Measurements from ENCODE around the gene GNAI2.
"Not testable (repeated sequence)": the region's sequence is repeated elsewhere in the genome, so short reads cannot be mapped to it uniquely, and the experiment has no call there.

The GNAI2 gene

DNA sequence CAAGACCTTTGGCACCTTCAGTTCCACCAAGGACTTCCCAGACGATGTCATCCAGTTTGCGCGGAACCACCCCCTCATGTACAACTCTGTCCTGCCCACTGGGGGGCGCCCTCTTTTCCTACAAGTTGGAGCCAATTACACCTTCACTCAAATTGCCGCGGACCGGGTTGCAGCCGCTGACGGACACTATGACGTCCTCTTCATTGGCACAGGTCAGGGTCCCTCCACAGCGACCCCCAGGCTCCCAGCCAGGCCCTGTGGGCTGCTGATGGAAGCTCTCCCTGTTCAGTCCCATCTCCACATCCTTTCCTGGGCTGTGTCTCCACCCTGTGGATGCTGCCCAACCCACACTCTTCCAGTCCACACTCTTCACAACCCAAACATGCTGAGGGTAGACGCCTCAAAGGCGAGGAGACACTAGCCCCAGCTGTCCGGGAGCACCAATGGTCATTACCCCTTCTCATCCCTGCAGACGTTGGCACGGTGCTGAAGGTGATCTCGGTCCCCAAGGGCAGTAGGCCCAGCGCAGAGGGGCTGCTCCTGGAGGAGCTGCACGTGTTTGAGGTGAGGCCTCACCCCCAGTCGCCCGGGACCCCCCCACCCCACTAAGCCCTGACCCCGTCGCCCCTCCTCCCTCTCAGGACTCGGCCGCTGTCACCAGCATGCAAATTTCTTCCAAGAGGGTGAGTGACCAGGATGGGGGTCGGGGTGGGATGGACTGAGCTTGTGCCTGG lies 38.5 kb downstream of the GNAI2 start:
- peaks cover 0 to 68% (median 36%) of the 10 kb centered on the region in 11 experiments; a peak in 14 of 22 replicates for H4K20me1 ChIP-seq
- H3K9me3 ChIP-seq (replicated peaks in 1 of 11): no peaks in the 10 kb centered on the region
- no peaks in the 10 kb centered on the region for H3K36me3 ChIP-seq
- H3K4me2 ChIP-seq: peak overlapping the region in 8 of 11 experiments; percentile 23 to 82 (median 58); a peak in 11 of 22 replicates
- H3K27ac ChIP-seq: no peak overlapping the region
- peaks cover 65 to 71% (median 68%) of the 10 kb centered on the region in 11 experiments for H3K27me3 ChIP-seq
- peaks cover 8 to 45% (median 31%) of the 10 kb centered on the region in 10 experiments; a peak in 18 of 20 replicates for H3K4me1 ChIP-seq
- no peak for TF ChIP-seq Cebpa-rat (IDR thresholded peaks at IDR 0.05)
- H3K4me3 ChIP-seq: peak overlapping the region in 1 of 10 experiments; percentile 48; a peak in 2 of 20 replicates
- H3K9ac ChIP-seq: no peak overlapping the region

DNA sequence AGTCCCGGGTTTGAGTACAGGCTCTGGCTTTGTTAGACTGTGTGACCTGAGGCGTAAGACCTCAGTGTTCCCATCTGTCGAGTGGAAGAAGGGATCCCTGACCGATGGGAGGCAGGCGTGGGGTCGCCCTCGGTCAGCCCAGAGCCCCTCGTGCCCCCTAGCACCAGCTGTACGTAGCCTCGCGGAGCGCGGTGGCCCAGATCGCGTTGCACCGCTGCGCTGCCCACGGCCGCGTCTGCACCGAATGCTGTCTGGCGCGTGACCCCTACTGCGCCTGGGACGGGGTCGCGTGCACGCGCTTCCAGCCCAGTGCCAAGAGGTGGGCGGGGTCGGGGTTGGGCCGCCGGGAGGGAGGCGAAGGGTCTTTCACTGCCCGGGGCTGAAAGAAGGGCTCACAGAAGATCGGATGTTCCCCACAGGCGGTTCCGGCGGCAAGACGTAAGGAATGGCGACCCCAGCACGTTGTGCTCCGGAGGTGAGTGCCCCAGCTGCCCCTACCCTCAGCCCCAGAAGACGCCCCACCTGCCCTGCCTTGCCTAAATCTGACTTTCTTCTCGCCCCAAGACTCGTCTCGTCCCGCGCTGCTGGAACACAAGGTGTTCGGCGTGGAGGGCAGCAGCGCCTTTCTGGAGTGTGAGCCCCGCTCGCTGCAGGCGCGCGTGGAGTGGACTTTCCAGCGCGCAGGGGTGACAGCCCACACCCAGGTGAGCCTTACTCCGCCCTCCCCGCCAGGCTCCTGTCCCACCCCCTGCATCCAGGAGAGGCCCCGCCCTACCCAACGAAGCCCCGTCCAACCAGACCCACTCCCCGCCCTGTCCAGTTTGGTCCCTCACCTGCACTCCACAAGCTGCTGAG lies 39.4 kb downstream of the GNAI2 start:
- H3K4me2 ChIP-seq: peak overlapping the region; percentile 26 to 65 (median 48); a peak in 19 of 22 replicates
- H4K20me1 ChIP-seq: peaks cover 0 to 62% (median 36%) of the 10 kb centered on the region in 11 experiments; a peak in 14 of 22 replicates
- H3K27me3 ChIP-seq: peaks cover 65 to 72% (median 68%) of the 10 kb centered on the region in 11 experiments
- no peak overlapping the region for H3K27ac ChIP-seq
- H3K36me3 ChIP-seq: no peaks in the 10 kb centered on the region
- H3K9me3 ChIP-seq (replicated peaks in 1 of 11): no peaks in the 10 kb centered on the region
- peaks cover 7 to 39% (median 28%) of the 10 kb centered on the region in 10 experiments; a peak in 17 of 20 replicates for H3K4me1 ChIP-seq
- H3K4me3 ChIP-seq: peak overlapping the region in 6 of 10 experiments; percentile 19 to 48 (median 26); a peak in 8 of 20 replicates
- H3K9ac ChIP-seq: 0 out of 22 replicates have a peak overlapping the region, but pooled peaks of 1 of the 11 experiments have one; percentile 7
- TF ChIP-seq Cebpa-rat (IDR thresholded peaks at IDR 0.05): no peak

DNA sequence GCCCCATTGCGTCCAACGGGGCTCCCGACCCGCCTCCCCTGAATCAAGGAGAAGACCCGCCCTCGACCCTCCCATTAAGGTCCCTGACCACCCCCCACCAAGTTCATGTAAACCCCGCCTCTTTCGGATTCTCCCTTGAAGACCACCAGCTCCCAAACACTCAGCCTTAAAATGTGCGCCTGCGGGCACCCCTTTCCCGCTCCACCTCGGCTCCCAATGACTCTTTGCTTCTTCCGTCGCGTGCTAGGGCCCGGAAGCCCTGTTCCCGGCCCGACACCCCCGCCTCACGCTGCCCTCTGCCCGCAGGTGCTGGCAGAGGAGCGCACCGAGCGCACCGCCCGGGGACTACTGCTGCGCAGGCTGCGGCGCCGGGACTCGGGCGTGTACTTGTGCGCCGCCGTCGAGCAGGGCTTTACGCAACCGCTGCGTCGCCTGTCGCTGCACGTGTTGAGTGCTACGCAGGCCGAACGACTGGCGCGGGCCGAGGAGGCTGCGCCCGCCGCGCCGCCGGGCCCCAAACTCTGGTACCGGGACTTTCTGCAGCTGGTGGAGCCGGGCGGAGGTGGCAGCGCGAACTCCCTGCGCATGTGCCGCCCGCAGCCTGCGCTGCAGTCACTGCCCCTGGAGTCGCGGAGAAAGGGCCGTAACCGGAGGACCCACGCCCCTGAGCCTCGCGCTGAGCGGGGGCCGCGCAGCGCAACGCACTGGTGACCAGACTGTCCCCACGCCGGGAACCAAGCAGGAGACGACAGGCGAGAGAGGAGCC lies 40.2 kb downstream of the GNAI2 start:
- H3K4me1 ChIP-seq: peaks cover 7 to 38% (median 28%) of the 10 kb centered on the region in 10 experiments; a peak in 18 of 20 replicates
- H3K27ac ChIP-seq: no peak overlapping the region
- peaks cover 0 to 62% (median 36%) of the 10 kb centered on the region in 11 experiments; a peak in 14 of 22 replicates for H4K20me1 ChIP-seq
- no peak for TF ChIP-seq Cebpa-rat (IDR thresholded peaks at IDR 0.05)
- H3K4me2 ChIP-seq: peak overlapping the region in 10 of 11 experiments; percentile 4 to 55 (median 48); a peak in 19 of 22 replicates
- no peaks in the 10 kb centered on the region for H3K9me3 ChIP-seq (replicated peaks in 1 of 11)
- H3K27me3 ChIP-seq: peaks cover 65 to 72% (median 68%) of the 10 kb centered on the region in 11 experiments
- H3K36me3 ChIP-seq: no peaks in the 10 kb centered on the region
- H3K4me3 ChIP-seq: peak overlapping the region in 5 of 10 experiments; percentile 13 to 31 (median 19); a peak in 5 of 20 replicates
- H3K9ac ChIP-seq: no peak overlapping the region

DNA sequence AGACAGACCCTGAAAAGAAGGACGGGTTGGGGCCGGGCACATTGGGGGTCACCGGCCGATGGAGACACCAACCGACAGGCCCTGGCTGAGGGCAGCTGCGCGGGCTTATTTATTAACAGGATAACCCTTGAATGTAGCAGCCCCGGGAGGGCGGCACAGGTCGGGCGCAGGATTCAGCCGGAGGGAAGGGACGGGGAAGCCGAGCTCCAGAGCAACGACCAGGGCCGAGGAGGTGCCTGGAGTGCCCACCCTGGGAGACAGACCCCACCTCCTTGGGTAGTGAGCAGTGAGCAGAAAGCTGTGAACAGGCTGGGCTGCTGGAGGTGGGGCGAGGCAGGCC lies 40.7 kb downstream of the GNAI2 start:
- peak overlapping the region in 2 of 11 experiments; percentile 27 to 46; a peak in 1 of 22 replicates for H3K4me2 ChIP-seq
- TF ChIP-seq Cebpa-rat (IDR thresholded peaks at IDR 0.05): no peak
- no peaks in the 10 kb centered on the region for H3K9me3 ChIP-seq (replicated peaks in 1 of 11)
- no peaks in the 10 kb centered on the region for H3K36me3 ChIP-seq
- peaks cover 0 to 62% (median 36%) of the 10 kb centered on the region in 11 experiments; a peak in 14 of 22 replicates for H4K20me1 ChIP-seq
- peaks cover 65 to 72% (median 68%) of the 10 kb centered on the region in 11 experiments for H3K27me3 ChIP-seq
- no peak overlapping the region for H3K9ac ChIP-seq
- H3K4me3 ChIP-seq: no peak overlapping the region
- H3K4me1 ChIP-seq: peaks cover 7 to 38% (median 28%) of the 10 kb centered on the region in 10 experiments; a peak in 18 of 20 replicates
- no peak overlapping the region for H3K27ac ChIP-seq

DNA sequence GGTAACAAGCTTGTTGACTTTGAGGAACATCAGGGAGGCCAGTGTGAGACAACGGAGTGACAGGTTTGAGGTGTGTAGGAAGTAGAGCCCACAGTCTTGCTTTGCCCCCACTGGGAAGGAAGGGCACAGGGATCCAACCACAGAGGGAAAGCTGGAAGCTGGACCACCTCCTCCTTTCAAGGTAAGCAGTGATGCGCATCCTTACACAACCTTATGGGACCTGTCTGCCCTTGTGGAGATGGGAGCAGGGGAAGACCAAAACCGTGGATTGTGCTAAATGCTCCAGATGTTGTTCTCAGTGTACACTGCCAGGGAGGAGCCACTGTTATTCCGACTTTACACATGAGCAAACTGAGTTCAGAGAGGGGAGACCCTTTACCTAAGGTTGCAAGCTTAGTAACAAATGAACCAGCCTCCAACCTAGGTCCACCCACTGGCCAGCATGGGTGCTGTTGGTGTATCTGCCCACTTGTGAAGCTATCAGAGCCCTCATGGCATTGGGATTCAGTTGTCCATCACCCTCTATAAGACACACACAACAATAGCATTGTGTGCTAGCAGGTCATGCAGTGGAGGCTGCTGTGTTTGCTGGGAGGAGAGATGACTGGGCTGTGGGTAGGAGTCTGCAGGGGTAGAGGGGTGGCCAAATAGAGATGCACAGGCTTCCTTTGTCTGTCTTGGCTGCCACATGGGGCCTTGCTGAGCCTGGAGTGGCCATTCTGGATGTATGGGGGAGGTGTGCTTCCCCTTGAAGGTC lies 42.3 kb downstream of the GNAI2 start:
- Histone ChIP-seq H3K27ac (no peak overlapping the region), H4K20me1 (peaks cover 0 to 60% (median 36%) of the 10 kb centered on the region in 11 experiments; a peak in 14 of 22 replicates), H3K9ac (no peak overlapping the region), H3K27me3 (peaks cover 59 to 66% (median 63%) of the 10 kb centered on the region in 11 experiments), H3K36me3 (no peaks in the 10 kb centered on the region), H3K4me3 (no peak overlapping the region), H3K4me1 (peaks cover 7 to 34% (median 22%) of the 10 kb centered on the region in 10 experiments; a peak in 18 of 20 replicates), H3K4me2 (no peak overlapping the region), H3K9me3 (replicated peaks in 1 of 11) (no peaks in the 10 kb centered on the region)
- TF ChIP-seq Cebpa-rat (IDR thresholded peaks at IDR 0.05): no peak

DNA sequence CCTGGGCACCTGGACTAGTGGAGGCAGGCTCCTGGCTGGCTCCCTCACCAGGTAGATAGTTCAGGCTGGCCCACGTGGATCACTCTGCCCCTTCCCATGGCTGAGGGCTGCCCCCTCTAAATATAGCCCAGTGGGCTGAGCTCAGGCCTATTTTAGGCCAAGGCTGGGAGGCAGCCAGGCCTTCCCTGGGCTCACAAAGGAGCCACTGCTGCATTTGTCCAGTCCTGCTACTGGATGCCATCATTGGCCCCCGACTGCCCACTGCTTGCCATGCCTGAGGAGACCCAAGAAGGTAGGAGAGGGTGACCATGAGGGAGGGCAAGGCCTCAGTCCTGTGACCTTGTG lies 42.8 kb downstream of the GNAI2 start, which contains the start of gene LSMEM2:
Gene LSMEM2, plus strand, starts transcription at position 208 of the 345 bp plus-strand sequence. Its CDS starts 27 bp downstream, at position 235.
- Histone ChIP-seq H3K4me3 (no peak within 1 kb of the TSS), H3K4me2 (no peak within 1 kb of the TSS), H3K27me3 (peaks cover 54 to 60% (median 58%) of the 10 kb centered on the region in 11 experiments), H3K4me1 (peaks cover 7 to 29% (median 17%) of the 10 kb centered on the region in 10 experiments; a peak in 18 of 20 replicates), H4K20me1 (peaks cover 0 to 55% (median 31%) of the 10 kb centered on the region in 11 experiments; a peak in 14 of 22 replicates), H3K27ac (no peak within 1 kb of the TSS), H3K9ac (no peak within 1 kb of the TSS), H3K36me3 (no peaks in the 10 kb centered on the region), H3K9me3 (replicated peaks in 1 of 11) (no peaks in the 10 kb centered on the region)
- TF ChIP-seq Cebpa-rat (IDR thresholded peaks at IDR 0.05): no peak

DNA sequence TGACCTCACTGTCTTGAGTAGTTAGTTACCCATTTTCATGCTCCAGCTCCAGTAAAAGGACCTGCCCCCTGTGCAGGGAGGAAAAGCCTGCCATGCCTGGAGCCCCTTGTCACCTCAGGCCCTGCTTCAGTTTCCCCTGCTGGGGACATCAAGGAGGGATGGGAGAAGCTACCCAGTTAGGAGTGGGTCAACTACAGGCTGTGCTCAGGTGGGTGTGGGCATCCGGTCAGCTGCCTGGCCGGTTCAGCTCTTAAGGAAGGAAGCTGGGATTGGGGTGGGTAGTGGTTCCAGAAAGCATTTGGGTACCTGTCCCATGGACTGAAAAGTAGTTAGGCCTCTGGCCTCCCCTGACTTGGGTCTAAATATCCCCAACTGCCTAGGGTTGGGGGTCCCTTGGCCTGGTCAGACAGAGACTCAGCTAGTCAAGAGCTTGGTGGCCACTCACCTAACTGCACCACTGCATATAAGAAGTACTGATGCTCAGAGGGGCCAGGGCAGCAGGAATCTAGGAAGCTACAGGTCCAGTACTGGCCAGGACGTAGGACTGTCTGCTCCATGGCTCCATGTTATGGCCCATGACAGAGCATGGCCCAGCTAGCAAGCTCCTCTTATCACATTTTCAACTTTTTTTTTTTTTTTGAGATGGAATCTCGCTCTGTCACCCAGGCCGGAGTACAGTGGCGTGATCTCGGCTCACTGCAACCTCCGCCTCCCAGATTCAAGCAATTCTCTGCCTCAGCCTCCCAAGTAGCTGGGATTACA lies 43.4 kb downstream of the GNAI2 start:
- Histone ChIP-seq H4K20me1 (peaks cover 0 to 49% (median 26%) of the 10 kb centered on the region in 11 experiments; a peak in 14 of 22 replicates), H3K36me3 (no peaks in the 10 kb centered on the region), H3K4me3 (no peak overlapping the region), H3K9ac (no peak overlapping the region), H3K4me2 (no peak overlapping the region), H3K9me3 (replicated peaks in 1 of 11) (no peaks in the 10 kb centered on the region), H3K27ac (no peak overlapping the region), H3K4me1 (peaks cover 7 to 26% (median 13%) of the 10 kb centered on the region in 10 experiments; a peak in 17 of 20 replicates), H3K27me3 (peaks cover 48 to 55% (median 52%) of the 10 kb centered on the region in 11 experiments)
- TF ChIP-seq Cebpa-rat (IDR thresholded peaks at IDR 0.05): no peak

DNA sequence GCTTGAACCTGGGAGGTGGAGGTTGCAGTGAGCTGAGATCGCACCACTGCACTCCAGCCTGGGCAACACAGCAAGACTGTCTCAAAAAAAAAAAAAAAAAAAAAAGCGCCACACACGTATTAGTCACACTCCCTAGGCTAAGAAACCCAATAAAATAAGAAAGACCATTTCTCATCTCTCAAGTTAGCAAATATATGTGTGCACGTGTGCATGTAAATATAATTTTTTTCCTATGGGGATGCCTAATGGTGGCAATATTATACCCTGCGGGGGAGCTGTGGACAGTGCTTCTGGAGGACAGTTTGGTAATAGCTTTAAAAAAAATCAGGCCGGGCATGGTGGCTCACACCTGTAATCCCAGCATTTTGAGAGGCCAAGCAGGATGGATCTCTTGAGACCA lies 48.1 kb downstream of the GNAI2 start:
- peaks cover 0 to 44% (median 20%) of the 10 kb centered on the region in 11 experiments; a peak in 15 of 22 replicates for H4K20me1 ChIP-seq
- not testable (repeated sequence) for H3K9me3 ChIP-seq (replicated peaks in 1 of 11); H3K27me3 ChIP-seq; H3K4me2 ChIP-seq; H3K4me1 ChIP-seq; H3K9ac ChIP-seq; H3K27ac ChIP-seq; H3K4me3 ChIP-seq
- peaks cover 30 to 44% (median 39%) of the 10 kb centered on the region in 11 experiments for H3K36me3 ChIP-seq
